Measurements from ENCODE around the gene RBM19.

GRCh38 chr12:113894697-113895096 is 71.4 kb downstream of the RBM19 start:
- TF ChIP-seq CTCF (conservative IDR thresholded peaks at IDR 0.05 in 1 of 2, IDR thresholded peaks at IDR 0.05 in 1 of 2; ENCODE audit: extremely low read depth in 1 of 2, insufficient read depth in 1 of 2, low read depth in 1 of 2, low read length in 2 of 2) = no peak
- no peak for TF ChIP-seq EZH2 (IDR thresholded peaks at IDR 0.05; ENCODE audit: borderline replicate concordance, low read length)
